NB4 (cell line): ENCODE data around the gene STAB1.

ENCODE experiments used
- DNase-seq: peaks from one replicate; pipeline ENCODE4 v3.0.0; 2010; ENCODE audit warnings: low read depth
- H3K4me3 ChIP-seq: one replicate; pipeline ENCODE4 v1.5.1; 2011; ENCODE audit warnings: mild to moderate bottlenecking, low read depth, low read length, moderate library complexity
- MYC ChIP-seq: IDR thresholded peaks from 2 replicates; pipeline ENCODE4 v1.6.1; 2011; ENCODE audit warnings: low read depth, low read length
- POLR2A ChIP-seq: IDR thresholded peaks from 2 replicates; pipeline ENCODE4 v1.6.1; 2011; ENCODE audit warnings: mild to moderate bottlenecking; ENCODE audit not compliant: insufficient read length; ENCODE audit errors: extremely low read depth
- TF ChIP-seq, protein P1 (sequence below): IDR thresholded peaks from one replicate; pipeline ENCODE4 v1.5.1; 2012; ENCODE audit warnings: low read depth, low read length
- TF ChIP-seq, protein P2 (sequence below): IDR thresholded peaks from 2 replicates; pipeline ENCODE4 v1.6.1; 2011; ENCODE audit warnings: low read depth, low read length

Gene STAB1

DNA sequence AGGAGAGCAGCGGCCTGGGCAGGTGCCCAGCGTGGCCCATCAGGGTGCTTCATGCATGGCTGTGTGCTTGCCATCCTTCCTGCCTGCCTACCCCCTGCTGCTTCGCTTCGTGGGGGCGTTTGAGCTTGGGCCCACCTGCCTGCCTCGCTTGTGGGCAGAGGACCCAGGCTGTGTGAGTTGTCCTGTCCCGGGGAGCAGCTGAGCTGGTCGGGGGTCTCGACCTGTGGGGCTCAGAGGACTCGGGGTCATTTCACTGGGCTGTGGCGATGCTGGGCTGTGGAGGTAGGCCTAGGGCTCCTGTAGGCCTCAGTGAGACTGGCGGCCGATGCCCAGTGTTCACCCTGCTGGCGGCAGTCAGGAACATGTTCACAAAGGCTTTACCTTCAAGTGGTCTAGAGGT lies 12.1 kb upstream of the STAB1 start:
- no peak for DNase-seq
- H3K4me3 ChIP-seq: no peak overlapping the region
- TF ChIP-seq MYC (no peak), POLR2A (no peak)
- TF ChIP-seq, protein P1, sequence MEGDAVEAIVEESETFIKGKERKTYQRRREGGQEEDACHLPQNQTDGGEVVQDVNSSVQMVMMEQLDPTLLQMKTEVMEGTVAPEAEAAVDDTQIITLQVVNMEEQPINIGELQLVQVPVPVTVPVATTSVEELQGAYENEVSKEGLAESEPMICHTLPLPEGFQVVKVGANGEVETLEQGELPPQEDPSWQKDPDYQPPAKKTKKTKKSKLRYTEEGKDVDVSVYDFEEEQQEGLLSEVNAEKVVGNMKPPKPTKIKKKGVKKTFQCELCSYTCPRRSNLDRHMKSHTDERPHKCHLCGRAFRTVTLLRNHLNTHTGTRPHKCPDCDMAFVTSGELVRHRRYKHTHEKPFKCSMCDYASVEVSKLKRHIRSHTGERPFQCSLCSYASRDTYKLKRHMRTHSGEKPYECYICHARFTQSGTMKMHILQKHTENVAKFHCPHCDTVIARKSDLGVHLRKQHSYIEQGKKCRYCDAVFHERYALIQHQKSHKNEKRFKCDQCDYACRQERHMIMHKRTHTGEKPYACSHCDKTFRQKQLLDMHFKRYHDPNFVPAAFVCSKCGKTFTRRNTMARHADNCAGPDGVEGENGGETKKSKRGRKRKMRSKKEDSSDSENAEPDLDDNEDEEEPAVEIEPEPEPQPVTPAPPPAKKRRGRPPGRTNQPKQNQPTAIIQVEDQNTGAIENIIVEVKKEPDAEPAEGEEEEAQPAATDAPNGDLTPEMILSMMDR: no peak

DNA sequence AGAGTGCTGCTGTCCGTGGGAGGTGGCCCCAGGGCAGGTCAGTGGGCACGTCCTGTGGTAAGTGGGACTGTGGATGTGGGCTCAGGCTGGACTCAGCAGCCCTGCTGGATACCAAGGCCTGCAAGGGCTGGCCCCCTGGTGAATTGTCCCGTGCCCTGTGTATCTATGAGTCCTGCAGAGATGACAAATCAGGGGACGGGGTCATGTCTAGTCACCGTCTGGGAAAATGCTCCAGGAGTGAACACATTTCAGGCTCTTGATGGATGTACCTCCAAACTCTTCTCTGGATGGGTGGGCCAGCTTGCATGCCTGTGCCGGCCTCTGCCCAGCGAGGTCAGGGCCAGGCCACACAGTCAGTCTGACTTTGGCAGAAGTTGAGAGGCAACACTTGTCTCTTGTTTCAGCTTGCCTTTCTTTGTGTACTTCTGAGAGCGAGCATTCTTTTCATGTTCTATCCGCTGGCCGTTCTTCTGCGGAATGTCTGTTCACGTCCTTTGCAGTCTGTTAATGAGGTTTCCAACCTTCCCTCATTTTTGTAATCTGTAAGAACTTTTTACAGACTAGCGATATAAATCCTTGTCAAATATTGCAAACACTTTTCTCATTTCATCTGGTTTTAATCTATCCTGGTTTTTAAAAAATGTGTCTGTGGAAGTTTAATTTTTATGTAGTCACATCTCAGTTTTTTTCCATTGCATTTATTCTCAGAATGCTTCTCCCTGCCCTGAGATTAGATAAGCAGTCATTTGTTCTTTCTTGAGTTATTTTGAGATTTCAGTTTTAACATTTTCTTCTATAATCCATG lies 11.4 kb upstream of the STAB1 start:
- no peak overlapping the region for H3K4me3 ChIP-seq
- DNase-seq: no peak
- TF ChIP-seq, protein P2, sequence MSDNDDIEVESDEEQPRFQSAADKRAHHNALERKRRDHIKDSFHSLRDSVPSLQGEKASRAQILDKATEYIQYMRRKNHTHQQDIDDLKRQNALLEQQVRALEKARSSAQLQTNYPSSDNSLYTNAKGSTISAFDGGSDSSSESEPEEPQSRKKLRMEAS: no peak
- TF ChIP-seq MYC (no peak), POLR2A (no peak)
- TF ChIP-seq, protein P1: no peak

DNA sequence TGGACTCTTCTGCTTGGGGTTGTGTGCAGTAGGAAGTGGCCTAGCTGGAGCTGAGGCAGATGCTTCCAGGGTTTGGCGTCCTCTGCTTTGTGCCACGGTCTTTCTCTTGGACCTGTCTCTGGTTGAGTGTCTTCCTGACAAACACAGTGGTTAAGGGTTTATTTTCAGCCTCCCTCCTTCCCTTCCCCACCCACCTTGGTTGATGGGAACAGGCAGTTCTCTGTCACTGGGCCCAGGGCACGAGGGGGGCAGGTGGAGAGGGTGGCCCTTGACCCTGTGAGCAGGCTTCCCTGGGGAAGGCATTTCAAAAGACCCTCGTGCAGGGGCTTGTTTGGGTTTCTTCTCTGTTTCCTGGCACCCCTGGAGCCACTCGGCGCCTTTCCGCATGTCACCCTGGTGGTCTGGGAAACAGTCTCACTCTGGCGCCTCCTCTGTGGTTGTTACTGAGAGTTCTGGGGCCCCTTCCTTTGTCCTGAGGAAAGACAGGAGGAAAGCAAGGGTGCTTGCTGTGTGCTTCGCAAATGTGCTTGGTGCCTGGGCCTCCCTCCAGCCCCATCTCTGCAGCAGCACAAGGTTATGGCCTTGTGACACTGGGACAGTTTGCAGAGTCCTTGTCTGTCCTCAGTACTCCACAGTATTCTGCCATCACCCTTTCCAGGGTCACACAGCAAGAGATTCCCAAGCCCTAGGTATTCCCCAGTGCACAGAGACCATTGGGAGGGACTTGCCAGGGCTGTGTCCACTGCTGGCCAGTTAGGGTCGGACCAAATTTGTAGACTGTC lies 10.3 kb upstream of the STAB1 start:
- DNase-seq: no peak
- TF ChIP-seq MYC (no peak), POLR2A (no peak)
- TF ChIP-seq, protein P1: no peak
- TF ChIP-seq, protein P2: no peak
- H3K4me3 ChIP-seq: no peak overlapping the region

DNA sequence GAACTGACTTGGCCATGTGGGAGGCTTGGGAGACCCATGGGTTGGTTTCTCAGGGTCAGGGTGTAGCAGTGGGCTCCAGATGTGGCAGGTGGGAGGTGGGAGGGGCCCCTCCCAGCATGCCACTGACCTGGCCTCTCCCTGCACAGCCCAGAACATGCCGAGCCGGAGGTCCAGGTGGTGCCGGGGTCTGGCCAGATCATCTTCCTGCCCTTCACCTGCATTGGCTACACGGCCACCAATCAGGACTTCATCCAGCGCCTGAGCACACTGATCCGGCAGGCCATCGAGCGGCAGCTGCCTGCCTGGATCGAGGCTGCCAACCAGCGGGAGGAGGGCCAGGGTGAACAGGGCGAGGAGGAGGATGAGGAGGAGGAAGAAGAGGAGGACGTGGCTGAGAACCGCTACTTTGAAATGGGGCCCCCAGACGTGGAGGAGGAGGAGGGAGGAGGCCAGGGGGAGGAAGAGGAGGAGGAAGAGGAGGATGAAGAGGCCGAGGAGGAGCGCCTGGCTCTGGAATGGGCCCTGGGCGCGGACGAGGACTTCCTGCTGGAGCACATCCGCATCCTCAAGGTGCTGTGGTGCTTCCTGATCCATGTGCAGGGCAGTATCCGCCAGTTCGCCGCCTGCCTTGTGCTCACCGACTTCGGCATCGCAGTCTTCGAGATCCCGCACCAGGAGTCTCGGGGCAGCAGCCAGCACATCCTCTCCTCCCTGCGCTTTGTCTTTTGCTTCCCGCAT lies 7.9 kb upstream of the STAB1 start:
- TF ChIP-seq, protein P1: no peak
- no peak for TF ChIP-seq POLR2A
- H3K4me3 ChIP-seq: no peak overlapping the region

DNA sequence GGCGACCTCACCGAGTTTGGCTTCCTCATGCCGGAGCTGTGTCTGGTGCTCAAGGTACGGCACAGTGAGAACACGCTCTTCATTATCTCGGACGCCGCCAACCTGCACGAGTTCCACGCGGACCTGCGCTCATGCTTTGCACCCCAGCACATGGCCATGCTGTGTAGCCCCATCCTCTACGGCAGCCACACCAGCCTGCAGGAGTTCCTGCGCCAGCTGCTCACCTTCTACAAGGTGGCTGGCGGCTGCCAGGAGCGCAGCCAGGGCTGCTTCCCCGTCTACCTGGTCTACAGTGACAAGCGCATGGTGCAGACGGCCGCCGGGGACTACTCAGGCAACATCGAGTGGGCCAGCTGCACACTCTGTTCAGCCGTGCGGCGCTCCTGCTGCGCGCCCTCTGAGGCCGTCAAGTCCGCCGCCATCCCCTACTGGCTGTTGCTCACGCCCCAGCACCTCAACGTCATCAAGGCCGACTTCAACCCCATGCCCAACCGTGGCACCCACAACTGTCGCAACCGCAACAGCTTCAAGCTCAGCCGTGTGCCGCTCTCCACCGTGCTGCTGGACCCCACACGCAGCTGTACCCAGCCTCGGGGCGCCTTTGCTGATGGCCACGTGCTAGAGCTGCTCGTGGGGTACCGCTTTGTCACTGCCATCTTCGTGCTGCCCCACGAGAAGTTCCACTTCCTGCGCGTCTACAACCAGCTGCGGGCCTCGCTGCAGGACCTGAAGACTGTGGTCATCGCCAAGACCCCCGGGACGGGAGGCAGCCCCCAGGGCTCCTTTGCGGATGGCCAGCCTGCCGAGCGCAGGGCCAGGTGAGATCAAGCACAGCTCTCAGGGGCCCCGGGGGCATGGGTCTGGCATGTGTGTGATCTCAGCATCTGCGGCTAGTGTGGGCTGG lies 7.1 kb upstream of the STAB1 start:
- H3K4me3 ChIP-seq: no peak overlapping the region
- TF ChIP-seq POLR2A (no peak), MYC (no peak)
- TF ChIP-seq, protein P1: no peak
- TF ChIP-seq, protein P2: no peak
- DNase-seq: no peak

More for the DNA sequence above, 7.9 kb upstream of the STAB1 start:
- DNase-seq: no peak
